ENCODE data around the gene KCNQ4.

- TF ChIP-seq CTCF (IDR thresholded peaks at IDR 0.05; ENCODE audit: low read depth, low read length, poor library complexity, severe bottlenecking) = no peak
- no peak for TF ChIP-seq EZH2phosphoT487 (IDR thresholded peaks at IDR 0.05; ENCODE audit: borderline replicate concordance, low read length)
Measured at GRCh38 chr1:40836283-40836682, 52.7 kb downstream of the KCNQ4 start.

All from DOHH2 (cell line).